ENCODE measurements around the gene CELA2A.
A peak's percentile ranks its signal among the peaks of the same experiment; 100 is the strongest.

CELA2A gene

DNA sequence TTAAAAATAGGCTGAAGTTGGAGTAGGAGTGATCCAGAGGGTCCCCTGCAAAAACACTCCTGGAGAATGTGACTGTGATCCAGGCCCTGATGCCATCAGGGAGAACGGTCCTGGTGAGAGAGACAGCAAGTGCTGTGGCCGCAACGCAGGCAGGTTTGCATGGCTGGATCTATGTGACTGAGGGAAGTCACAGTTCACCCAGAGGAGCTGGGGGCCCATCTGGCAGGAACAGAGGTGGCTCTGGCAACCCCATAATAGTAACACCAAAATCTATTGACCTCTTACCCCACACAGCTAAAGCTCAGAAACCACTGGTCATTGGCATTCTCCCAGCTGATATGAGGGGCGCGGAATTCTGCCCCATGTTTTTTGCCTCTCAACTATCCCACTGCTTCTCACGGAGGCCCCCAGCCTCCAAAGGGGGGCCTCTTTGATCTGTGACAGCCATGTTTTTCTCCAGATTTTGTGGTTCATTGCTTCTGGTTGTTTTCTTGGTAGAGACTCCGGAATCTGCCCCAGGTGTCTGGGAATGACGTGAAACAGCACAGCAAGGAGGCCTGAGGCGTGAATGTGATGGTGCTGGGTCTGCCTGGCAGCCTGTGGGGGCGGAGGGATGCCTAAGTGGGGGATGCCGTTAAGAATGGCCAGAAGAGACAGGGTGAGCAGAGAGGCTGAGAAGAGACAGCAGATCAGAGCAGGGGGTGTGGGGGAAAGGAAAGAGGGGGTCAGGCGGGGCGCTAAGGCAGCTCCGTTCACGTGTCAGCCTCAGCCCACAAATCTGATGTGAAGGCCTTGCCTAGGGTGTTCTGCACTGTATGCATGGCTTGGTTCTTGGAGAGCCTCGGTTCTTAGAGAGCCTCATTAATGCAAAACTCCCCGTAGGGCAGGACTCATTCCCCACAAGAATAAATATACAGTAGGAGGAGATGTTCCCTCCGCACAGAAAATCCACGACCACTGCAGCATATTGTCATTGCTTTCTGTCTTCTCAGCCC lies 43.9 kb downstream of the CELA2A start:
- no peak overlapping the region for H3K4me2 ChIP-seq (ENCODE audit: low read length, poor library complexity, severe bottlenecking)
- no peak overlapping the region for H3K4ac ChIP-seq (ENCODE audit: low read depth in 1 of 2, low read length in 2 of 2)
- no peak overlapping the region for H2BK5ac ChIP-seq (ENCODE audit: low read depth, low read length, poor library complexity, severe bottlenecking)
- H3K18ac ChIP-seq (ENCODE audit: low read depth in 1 of 2, low read length in 2 of 2), result no peak overlapping the region
- H2AFZ ChIP-seq (ENCODE audit: low read depth, low read length), result no peak overlapping the region
- no peak overlapping the region for H3K4me3 ChIP-seq (ENCODE audit: insufficient read depth in 1 of 2, low read depth in 1 of 2, low read length in 2 of 2)
- H3K9me3 ChIP-seq (ENCODE audit: control insufficient read depth, low read length), result no peaks in the 10 kb centered on the region
- no peak overlapping the region for H2BK120ac ChIP-seq (ENCODE audit: low read depth, low read length)
- H2BK15ac ChIP-seq (ENCODE audit: low read depth, poor library complexity, severe bottlenecking), result no peak overlapping the region
- WGBS, result 82% methylated on average over 18 of the region's 19 CpGs
- no peak overlapping the region for H3K23ac ChIP-seq (ENCODE audit: low read length in 2 of 2)
- no peak overlapping the region for H3K9ac ChIP-seq (ENCODE audit: low read length)
- no peak overlapping the region for H4K91ac ChIP-seq (ENCODE audit: low read length)
- H3K36me3 ChIP-seq (ENCODE audit: control insufficient read depth in 1 of 2, insufficient read depth in 2 of 2, low read depth in 1 of 2, low read length in 2 of 2), result peaks cover 21 to 22% of the 10 kb centered on the region in 2 experiments
- H4K8ac ChIP-seq (ENCODE audit: low read length), result no peak overlapping the region
- H2BK12ac ChIP-seq (ENCODE audit: low read length in 2 of 2), result no peak overlapping the region
- peaks cover 13% of the 10 kb centered on the region for H3K4me1 ChIP-seq (ENCODE audit: control insufficient read depth, insufficient read depth, low read depth, low read length)
- DNase-seq, result no peak
- H2AK5ac ChIP-seq (ENCODE audit: low read length, severe bottlenecking), result no peak overlapping the region
- no peaks in the 10 kb centered on the region for H3K27me3 ChIP-seq (ENCODE audit: control insufficient read depth in 1 of 2, insufficient read depth in 1 of 2, low read length in 2 of 2)
- H3K27ac ChIP-seq (ENCODE audit: low read length, poor library complexity, severe bottlenecking), result no peak overlapping the region
- no peaks in the 10 kb centered on the region for H3K79me1 ChIP-seq (replicated peaks; ENCODE audit: low read length, poor library complexity, severe bottlenecking)
- H3K14ac ChIP-seq (ENCODE audit: low read length in 2 of 2), result peak overlapping the region in 1 of 2 experiments; percentile 28

DNA sequence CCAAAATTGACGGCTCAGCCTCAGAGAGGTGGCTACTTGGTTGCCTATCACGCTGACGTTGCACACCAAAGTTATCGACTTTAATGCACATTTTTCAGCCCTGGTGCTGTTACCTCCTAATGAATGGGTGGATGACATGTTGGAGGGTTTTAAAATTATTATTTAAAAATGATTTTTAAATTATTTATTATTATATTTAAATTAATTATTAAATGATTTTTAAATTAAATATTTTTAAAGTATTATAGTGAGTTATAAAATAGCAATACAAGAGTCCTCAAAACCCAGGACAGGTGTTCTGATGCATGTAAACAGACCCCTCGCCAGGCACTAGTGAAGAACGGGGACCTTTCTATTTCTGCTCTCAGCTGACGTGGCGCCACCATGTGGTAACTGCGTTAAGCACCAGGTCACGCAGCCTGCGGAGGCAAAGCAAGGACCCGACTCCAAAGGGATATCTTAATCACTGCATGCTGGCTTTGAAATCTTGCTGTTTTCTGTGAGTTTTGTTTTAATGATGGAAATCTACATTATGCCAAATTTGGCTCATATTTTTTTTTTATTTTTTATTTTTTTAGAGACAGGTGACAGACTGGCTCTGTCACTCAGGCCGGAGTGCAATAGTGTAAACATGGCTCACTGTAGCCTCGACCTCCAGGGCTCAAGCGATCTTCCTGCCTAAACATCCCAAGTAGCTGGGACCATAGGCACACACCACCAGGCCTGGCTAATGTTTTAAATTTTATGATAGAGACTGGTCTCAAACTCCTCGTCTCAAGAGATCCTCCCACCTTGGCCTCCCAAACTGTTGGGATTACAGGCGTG lies 44.9 kb downstream of the CELA2A start:
- H2BK120ac ChIP-seq (ENCODE audit: low read depth, low read length), result no peak overlapping the region
- H2BK12ac ChIP-seq (ENCODE audit: low read length in 2 of 2), result no peak overlapping the region
- H3K4me3 ChIP-seq (ENCODE audit: insufficient read depth in 1 of 2, low read depth in 1 of 2, low read length in 2 of 2), result no peak overlapping the region
- H2BK5ac ChIP-seq (ENCODE audit: low read depth, low read length, poor library complexity, severe bottlenecking), result no peak overlapping the region
- H3K14ac ChIP-seq (ENCODE audit: low read length in 2 of 2), result no peak overlapping the region
- WGBS, result 63% methylated on average over 17 of the region's 17 CpGs
- H4K8ac ChIP-seq (ENCODE audit: low read length), result no peak overlapping the region
- no peak overlapping the region for H3K4ac ChIP-seq (ENCODE audit: low read depth in 1 of 2, low read length in 2 of 2)
- H2AFZ ChIP-seq (ENCODE audit: low read depth, low read length), result no peak overlapping the region
- no peak overlapping the region for H2BK15ac ChIP-seq (ENCODE audit: low read depth, poor library complexity, severe bottlenecking)
- H3K4me2 ChIP-seq (ENCODE audit: low read length, poor library complexity, severe bottlenecking), result no peak overlapping the region
- no peaks in the 10 kb centered on the region for H3K9me3 ChIP-seq (ENCODE audit: control insufficient read depth, low read length)
- no peaks in the 10 kb centered on the region for H3K27me3 ChIP-seq (ENCODE audit: control insufficient read depth in 1 of 2, insufficient read depth in 1 of 2, low read length in 2 of 2)
- H3K36me3 ChIP-seq (ENCODE audit: control insufficient read depth in 1 of 2, insufficient read depth in 2 of 2, low read depth in 1 of 2, low read length in 2 of 2), result peaks cover 25 to 30% of the 10 kb centered on the region in 2 experiments
- no peak overlapping the region for H3K9ac ChIP-seq (ENCODE audit: low read length)
- H3K79me1 ChIP-seq (replicated peaks; ENCODE audit: low read length, poor library complexity, severe bottlenecking), result peaks cover under 1% of the 10 kb centered on the region
- H3K23ac ChIP-seq (ENCODE audit: low read length in 2 of 2), result no peak overlapping the region
- no peak overlapping the region for H2AK5ac ChIP-seq (ENCODE audit: low read length, severe bottlenecking)
- peak; percentile 57 for DNase-seq
- H3K18ac ChIP-seq (ENCODE audit: low read depth in 1 of 2, low read length in 2 of 2), result no peak overlapping the region
- no peak overlapping the region for H4K91ac ChIP-seq (ENCODE audit: low read length)
- H3K27ac ChIP-seq (ENCODE audit: low read length, poor library complexity, severe bottlenecking), result no peak overlapping the region
- peaks cover 13% of the 10 kb centered on the region for H3K4me1 ChIP-seq (ENCODE audit: control insufficient read depth, insufficient read depth, low read depth, low read length)

DNA sequence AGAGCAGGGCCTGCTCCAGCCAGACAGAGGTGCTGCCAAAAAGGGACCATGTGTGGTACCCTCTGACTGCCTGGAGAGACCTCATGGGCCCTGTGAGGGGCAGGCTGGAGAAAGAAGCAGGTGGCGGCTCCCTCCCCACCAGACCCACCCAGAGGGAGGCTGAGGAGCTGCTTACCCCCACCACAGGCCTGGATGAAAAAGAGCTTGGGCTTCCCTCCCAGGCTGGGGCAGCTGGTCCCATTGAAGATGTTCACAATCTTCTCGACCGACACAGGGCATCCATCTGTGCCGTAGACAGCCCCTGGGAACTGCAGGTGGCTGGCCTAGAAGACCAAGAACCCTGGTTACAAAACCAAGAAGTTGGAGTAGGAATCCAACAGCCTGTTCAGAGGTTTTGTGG lies 47.9 kb downstream of the CELA2A start:
- Histone ChIP-seq H3K27me3 (ENCODE audit: control insufficient read depth in 1 of 2, insufficient read depth in 1 of 2, low read length in 2 of 2) (no peaks in the 10 kb centered on the region), H2AFZ (ENCODE audit: low read depth, low read length) (no peak overlapping the region), H3K4ac (ENCODE audit: low read depth in 1 of 2, low read length in 2 of 2) (no peak overlapping the region), H3K4me2 (ENCODE audit: low read length, poor library complexity, severe bottlenecking) (no peak overlapping the region), H4K91ac (ENCODE audit: low read length) (no peak overlapping the region), H3K14ac (ENCODE audit: low read length in 2 of 2) (no peak overlapping the region), H4K8ac (ENCODE audit: low read length) (no peak overlapping the region), H3K36me3 (ENCODE audit: control insufficient read depth in 1 of 2, insufficient read depth in 2 of 2, low read depth in 1 of 2, low read length in 2 of 2) (peaks cover 25 to 36% of the 10 kb centered on the region in 2 experiments), H2AK5ac (ENCODE audit: low read length, severe bottlenecking) (no peak overlapping the region), H3K18ac (ENCODE audit: low read depth in 1 of 2, low read length in 2 of 2) (no peak overlapping the region), H3K9me3 (ENCODE audit: control insufficient read depth, low read length) (no peaks in the 10 kb centered on the region), H3K4me3 (ENCODE audit: insufficient read depth in 1 of 2, low read depth in 1 of 2, low read length in 2 of 2) (no peak overlapping the region), H3K27ac (ENCODE audit: low read length, poor library complexity, severe bottlenecking) (no peak overlapping the region), H2BK12ac (ENCODE audit: low read length in 2 of 2) (no peak overlapping the region), H3K4me1 (ENCODE audit: control insufficient read depth, insufficient read depth, low read depth, low read length) (peaks cover 13% of the 10 kb centered on the region), H3K79me1 (replicated peaks; ENCODE audit: low read length, poor library complexity, severe bottlenecking) (peaks cover 11% of the 10 kb centered on the region), H2BK5ac (ENCODE audit: low read depth, low read length, poor library complexity, severe bottlenecking) (peak overlapping the region; percentile 10), H2BK120ac (ENCODE audit: low read depth, low read length) (no peak overlapping the region), H3K23ac (ENCODE audit: low read length in 2 of 2) (no peak overlapping the region), H3K9ac (ENCODE audit: low read length) (no peak overlapping the region), H2BK15ac (ENCODE audit: low read depth, poor library complexity, severe bottlenecking) (no peak overlapping the region)
- 92% methylated on average over 4 of the region's 4 CpGs for WGBS
- DNase-seq, result no peak

DNA sequence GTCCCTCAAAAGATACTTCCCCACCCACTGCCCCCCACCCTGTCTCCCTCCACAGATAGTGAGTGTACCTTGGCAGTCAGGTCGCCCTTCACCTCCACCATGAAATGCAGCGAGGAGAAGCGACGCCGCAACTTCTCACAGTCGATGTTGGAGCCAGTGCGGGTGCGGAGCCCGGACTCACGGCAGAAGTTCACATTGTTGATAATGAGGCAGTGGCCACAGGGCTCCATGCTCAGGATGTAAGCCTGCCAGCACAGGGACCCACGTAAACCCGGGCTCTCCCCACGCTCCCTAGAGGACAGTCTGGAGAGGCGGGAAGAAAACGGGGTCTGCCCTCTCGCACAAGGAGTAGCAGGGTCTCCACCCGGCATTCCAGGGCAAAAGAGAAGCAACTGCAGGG lies 50.3 kb downstream of the CELA2A start:
- Histone ChIP-seq H2BK120ac (ENCODE audit: low read depth, low read length) (no peak overlapping the region), H3K18ac (ENCODE audit: low read depth in 1 of 2, low read length in 2 of 2) (no peak overlapping the region), H2AFZ (ENCODE audit: low read depth, low read length) (no peak overlapping the region), H3K79me1 (replicated peaks; ENCODE audit: low read length, poor library complexity, severe bottlenecking) (peaks cover 17% of the 10 kb centered on the region), H3K23ac (ENCODE audit: low read length in 2 of 2) (no peak overlapping the region), H2BK5ac (ENCODE audit: low read depth, low read length, poor library complexity, severe bottlenecking) (no peak overlapping the region), H2BK12ac (ENCODE audit: low read length in 2 of 2) (no peak overlapping the region), H2AK5ac (ENCODE audit: low read length, severe bottlenecking) (no peak overlapping the region), H3K4me1 (ENCODE audit: control insufficient read depth, insufficient read depth, low read depth, low read length) (no peaks in the 10 kb centered on the region), H3K9me3 (ENCODE audit: control insufficient read depth, low read length) (no peaks in the 10 kb centered on the region), H3K4me3 (ENCODE audit: insufficient read depth in 1 of 2, low read depth in 1 of 2, low read length in 2 of 2) (no peak overlapping the region), H4K8ac (ENCODE audit: low read length) (no peak overlapping the region), H3K27me3 (ENCODE audit: control insufficient read depth in 1 of 2, insufficient read depth in 1 of 2, low read length in 2 of 2) (no peaks in the 10 kb centered on the region), H4K91ac (ENCODE audit: low read length) (no peak overlapping the region), H3K9ac (ENCODE audit: low read length) (no peak overlapping the region), H3K4me2 (ENCODE audit: low read length, poor library complexity, severe bottlenecking) (no peak overlapping the region), H3K27ac (ENCODE audit: low read length, poor library complexity, severe bottlenecking) (no peak overlapping the region), H3K14ac (ENCODE audit: low read length in 2 of 2) (no peak overlapping the region), H2BK15ac (ENCODE audit: low read depth, poor library complexity, severe bottlenecking) (no peak overlapping the region), H3K4ac (ENCODE audit: low read depth in 1 of 2, low read length in 2 of 2) (no peak overlapping the region), H3K36me3 (ENCODE audit: control insufficient read depth in 1 of 2, insufficient read depth in 2 of 2, low read depth in 1 of 2, low read length in 2 of 2) (peaks cover 19 to 39% of the 10 kb centered on the region in 2 experiments)
- no peak for DNase-seq
- WGBS, result 97% methylated on average over 17 of the region's 17 CpGs
